IMR-90 (cell line): ENCODE results near the gene EMX1.

ENCODE experiments used
- BHLHE40 ChIP-seq: fragments of 150-350 bp; IDR thresholded peaks from 2 replicates; pipeline ENCODE4 v1.6.1; 2016; ENCODE audit warnings: mild to moderate bottlenecking, low read depth, low read length
- CEBPB ChIP-seq: IDR thresholded peaks from 2 replicates; pipeline ENCODE4 v1.6.1; 2012; ENCODE audit warnings: low read depth, low read length, improper control_type of control experiment
- CTCF ChIP-seq: conservative IDR thresholded peaks from 2 replicates; pipeline ENCODE4 v1.5.1; 2012; ENCODE audit warnings: mild to moderate bottlenecking, low read depth, low read length, improper control_type of control experiment
- FOS ChIP-seq: fragments of 150-350 bp; IDR thresholded peaks from 2 replicates; pipeline ENCODE4 v1.6.1; 2016; ENCODE audit warnings: low read depth, low read length
- MAFK ChIP-seq: IDR thresholded peaks from 2 replicates; pipeline ENCODE4 v1.6.1; 2012; ENCODE audit warnings: low read depth, low read length, improper control_type of control experiment
- MAZ ChIP-seq: IDR thresholded peaks from 2 replicates; pipeline ENCODE4 v1.6.1; 2012; ENCODE audit warnings: low read depth, mild to moderate bottlenecking, low read length, improper control_type of control experiment, moderate library complexity, borderline replicate concordance
- MXI1 ChIP-seq: IDR thresholded peaks from 2 replicates; pipeline ENCODE4 v1.6.1; 2012; ENCODE audit warnings: low read depth, mild to moderate bottlenecking, low read length, moderate library complexity, borderline replicate concordance
- POLR2A ChIP-seq: IDR thresholded peaks from 2 replicates; pipeline ENCODE4 v1.6.1; 2012; ENCODE audit warnings: mild to moderate bottlenecking, low read depth, low read length
- RAD21 ChIP-seq: IDR thresholded peaks from 2 replicates; pipeline ENCODE4 v1.6.1; 2012; ENCODE audit warnings: low read length, improper control_type of control experiment
- RCOR1 ChIP-seq: IDR thresholded peaks from 2 replicates; pipeline ENCODE4 v1.6.1; 2012; ENCODE audit warnings: mild to moderate bottlenecking, low read length, improper control_type of control experiment; ENCODE audit not compliant: insufficient replicate concordance
- RFX5 ChIP-seq: IDR thresholded peaks from 2 replicates; pipeline ENCODE4 v1.8.0; 2012; ENCODE audit warnings: low read depth, mild to moderate bottlenecking, low read length, moderate library complexity
- SMC3 ChIP-seq: fragments of 150-350 bp; IDR thresholded peaks from 2 replicates; pipeline ENCODE4 v1.6.1; 2016; ENCODE audit warnings: low read depth, mild to moderate bottlenecking, antibody characterized with exemption, low read length, moderate library complexity
- USF2 ChIP-seq: fragments of 150-350 bp; IDR thresholded peaks from 2 replicates; pipeline ENCODE4 v1.6.1; 2017; ENCODE audit warnings: mild to moderate bottlenecking, antibody characterized with exemption, low read length, low read depth

- TF ChIP-seq CTCF (no peak), RAD21 (no peak), RCOR1 (no peak), BHLHE40 (no peak), POLR2A (no peak), RFX5 (no peak), CEBPB (no peak), MAZ (no peak), MXI1 (no peak), SMC3 (no peak), MAFK (no peak), USF2 (no peak), FOS (no peak)
Measured at GRCh38 chr2:72923833-72924352, 6.6 kb downstream of the EMX1 start.
